Stimulated activated CD4-positive, alpha-beta T cell treated with anti-CD3 and anti-CD28 coated beads, Interleukin-4, amount 100 ng/mL, for 1 hour (primary cell): ENCODE data around the gene NDUFV2.
"Not testable (repeated sequence)": the region's sequence is repeated elsewhere in the genome, so short reads cannot be mapped to it uniquely, and the experiment has no call there.

Experiments used
- DNase-seq: peaks from one replicate; pipeline ENCODE4 v3.0.0-alpha.2; 2020

NDUFV2 gene

DNA sequence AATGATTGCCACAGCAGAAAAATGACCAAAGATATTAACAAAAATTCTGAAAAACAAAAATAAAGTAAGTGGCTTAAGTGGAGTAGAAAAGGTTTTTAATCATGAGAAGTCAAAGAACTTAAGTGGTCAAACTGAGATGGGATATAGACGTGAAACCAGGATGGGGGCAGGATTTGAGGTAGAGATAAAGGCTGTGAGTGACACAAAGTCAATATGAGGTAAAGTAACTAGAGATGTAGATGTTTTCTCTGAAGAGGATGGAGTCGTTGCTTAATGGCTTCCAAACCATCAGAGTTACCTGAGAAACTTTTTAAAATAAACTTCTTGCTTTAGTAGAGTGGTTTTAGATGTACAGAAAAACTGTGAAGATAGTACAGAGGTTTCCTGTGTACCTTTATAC lies 55.3 kb downstream of the NDUFV2 start:
- DNase-seq: no peak

DNA sequence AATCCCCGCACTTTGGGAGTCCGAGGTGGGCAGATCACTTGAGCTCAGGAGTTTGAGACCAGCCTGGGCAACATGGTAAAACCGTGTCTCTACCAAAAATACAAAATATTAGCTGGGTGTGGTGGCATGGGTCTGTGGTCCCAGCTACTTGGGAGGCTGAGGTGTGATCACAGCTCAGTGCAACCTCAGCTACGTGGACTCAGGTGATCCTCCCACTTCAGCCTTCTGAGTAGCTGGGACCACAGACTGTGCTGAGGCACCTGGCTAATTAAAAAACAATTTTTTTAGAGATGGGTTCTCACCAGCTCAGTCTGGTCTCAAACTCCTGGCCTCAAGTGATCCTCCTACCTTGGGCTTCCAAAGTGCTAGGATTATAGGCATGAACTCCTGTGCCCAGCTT lies 57.5 kb downstream of the NDUFV2 start:
- no peak for DNase-seq

DNA sequence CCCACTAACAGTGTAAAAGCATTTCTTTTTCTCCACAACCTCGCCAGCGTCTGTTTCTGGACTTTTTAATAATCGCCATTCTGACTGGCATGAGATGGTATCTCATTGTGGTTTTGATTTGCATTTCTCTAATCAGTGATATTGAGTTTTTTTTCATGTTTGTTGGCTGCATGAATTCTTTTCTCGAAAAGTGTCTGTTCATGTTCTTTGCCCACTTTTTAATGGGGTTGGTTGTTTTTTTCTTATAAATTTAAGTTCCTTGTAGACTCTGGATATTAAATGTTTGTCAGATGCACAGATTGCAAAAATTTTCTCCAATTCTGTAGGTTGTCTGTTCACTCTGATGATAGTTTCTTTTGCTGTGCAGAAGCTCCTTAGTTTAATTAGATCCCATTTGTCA lies 60.2 kb downstream of the NDUFV2 start:
- DNase-seq: not testable (repeated sequence)

DNA sequence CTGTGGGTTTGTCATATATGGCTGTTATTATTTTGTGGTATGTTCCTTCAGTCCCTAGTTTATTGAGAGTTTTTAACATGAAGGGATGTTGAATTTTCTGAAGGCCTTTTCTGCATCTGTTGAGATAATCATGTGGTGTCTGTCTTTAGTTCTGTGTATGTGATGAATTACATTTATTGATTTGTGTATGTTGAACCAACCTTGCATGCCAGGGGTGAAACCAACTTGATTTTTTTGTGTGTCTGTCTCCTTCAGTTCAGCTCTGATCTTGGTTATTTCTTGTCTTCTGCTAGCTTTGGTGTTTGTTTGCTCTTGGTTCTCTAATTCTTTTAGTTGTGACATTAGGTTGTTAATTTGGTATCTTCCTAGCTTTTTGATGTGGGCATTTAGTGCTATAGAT lies 61.6 kb downstream of the NDUFV2 start:
- DNase-seq: not testable (repeated sequence)

DNA sequence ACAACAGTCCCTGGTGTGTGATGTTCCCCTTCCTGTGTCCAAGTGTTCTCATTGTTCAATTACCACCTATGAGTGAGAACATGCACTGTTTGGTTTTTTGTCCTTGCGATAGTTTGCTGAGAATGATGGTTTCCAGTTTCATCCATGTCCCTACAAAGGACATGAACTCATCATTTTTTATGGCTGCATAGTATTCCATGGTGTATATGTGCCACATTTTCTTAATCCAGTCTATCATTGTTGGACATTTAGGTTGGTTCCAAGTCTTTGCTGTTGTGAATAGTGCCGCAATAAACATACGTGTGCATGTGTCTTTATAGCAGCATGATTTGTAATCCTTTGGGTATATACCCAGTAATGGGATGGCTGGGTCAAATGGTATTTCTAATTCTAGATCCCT lies 63.4 kb downstream of the NDUFV2 start:
- DNase-seq: not testable (repeated sequence)

DNA sequence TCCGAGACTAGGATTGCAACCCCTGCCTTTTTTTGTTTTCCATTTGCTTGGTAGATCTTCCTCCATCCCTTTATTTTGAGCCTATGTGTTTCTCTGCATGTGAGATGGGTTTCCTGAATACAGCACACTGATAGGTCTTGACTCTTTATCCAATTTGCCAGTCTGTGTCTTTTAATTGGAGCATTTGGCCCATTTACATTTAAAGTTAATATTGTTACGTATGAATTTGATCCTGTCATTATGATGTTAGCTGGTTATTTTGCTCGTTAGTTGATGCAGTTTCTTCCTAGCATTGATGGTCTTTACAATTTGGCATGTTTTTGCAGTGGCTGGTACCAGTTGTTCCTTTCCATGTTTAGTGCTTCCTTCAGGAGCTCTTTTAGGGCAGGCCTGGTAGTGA lies 67.0 kb downstream of the NDUFV2 start:
- DNase-seq: not testable (repeated sequence)

DNA sequence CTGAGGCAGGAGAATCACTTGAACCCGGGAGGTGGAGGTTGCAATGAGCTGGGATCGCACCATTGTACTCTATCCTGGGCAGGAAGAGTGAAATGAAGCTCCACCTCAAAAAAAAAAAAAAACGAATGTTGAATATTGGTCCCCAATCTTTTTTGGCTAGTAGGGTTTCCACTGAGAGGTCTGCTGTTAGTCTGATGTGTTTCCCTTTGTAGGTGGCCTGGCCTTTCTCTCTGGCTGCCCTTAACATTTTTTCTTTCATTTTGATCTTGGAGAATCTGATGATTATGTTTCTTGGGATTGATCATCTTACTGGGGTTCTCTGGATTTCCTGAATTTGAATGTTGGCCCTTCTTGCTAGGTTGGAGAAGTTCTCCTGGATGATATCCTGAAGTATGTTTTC lies 69.4 kb downstream of the NDUFV2 start:
- not testable (repeated sequence) for DNase-seq

DNA sequence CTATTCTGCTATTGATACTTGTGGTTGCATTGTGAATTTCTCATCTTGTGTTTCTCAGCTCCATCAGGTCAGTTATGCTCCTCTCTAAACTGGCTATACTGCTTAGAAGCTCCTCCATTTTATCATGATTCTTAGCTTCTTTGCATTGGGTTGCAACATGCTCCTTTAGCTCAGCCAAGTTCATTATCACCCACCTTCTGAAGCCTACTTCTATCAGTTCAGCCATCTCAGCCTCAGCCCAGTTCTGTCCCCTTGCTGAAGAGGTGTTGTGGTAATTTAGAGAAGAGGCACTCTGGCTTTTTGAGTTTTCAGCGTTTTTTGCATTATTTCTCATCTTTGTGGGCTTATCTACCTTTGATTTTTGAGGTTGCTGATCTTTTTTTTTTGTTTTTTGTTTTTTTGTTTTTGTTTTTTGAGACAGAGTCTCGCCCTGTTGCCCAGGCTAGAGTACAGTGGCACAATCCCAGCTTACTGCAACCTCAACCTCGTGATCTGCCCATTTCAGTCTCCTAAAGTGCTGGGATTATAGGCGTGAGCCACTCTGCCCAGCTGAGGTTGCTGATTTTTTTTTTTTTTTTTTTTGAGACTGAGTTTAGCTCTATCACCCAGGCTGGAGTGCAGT lies 70.1 kb downstream of the NDUFV2 start:
- DNase-seq: no peak

DNA sequence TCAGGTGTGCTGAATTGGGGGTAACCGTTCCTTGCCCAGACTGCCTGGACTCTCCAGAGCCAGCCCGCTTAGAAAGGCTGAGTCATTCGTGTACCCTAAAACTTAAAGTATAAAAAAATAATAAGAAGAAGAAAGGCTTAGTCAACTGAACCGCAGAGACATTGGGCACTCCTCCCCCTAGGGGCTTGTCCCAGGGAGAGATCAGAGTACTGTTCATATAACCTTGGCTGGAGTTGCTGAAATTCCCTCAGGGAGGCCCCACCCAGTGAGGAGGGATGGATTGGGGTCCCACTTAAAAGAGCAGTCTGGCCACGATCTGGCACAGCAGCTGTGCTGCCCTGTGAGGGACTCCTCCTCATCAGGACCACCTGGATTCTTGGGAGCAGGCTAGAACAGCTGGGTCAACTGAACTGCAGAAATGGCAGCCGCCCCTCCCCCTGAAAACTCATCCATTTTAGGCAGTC lies 71.3 kb downstream of the NDUFV2 start:
- DNase-seq: no peak

DNA sequence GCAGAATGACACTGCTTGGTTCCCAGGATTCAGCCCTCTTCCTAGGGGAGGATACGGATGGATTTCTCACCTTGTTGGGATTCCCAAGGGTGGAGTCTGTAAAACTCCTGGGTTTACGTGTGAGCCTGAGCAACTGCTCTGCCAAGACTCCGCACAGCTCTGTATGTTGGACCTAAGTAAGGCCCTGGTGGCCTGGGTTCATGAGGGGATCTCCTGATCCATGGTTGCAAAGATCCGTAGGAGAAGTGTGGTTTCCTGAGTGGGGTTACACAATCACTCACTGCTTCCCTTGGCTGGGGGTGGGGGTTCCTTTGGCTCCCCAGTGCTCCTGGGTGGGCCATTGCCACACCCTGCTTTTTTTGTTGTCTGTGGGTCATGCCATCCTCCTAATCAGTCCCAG lies 71.8 kb downstream of the NDUFV2 start:
- DNase-seq: no peak

DNA sequence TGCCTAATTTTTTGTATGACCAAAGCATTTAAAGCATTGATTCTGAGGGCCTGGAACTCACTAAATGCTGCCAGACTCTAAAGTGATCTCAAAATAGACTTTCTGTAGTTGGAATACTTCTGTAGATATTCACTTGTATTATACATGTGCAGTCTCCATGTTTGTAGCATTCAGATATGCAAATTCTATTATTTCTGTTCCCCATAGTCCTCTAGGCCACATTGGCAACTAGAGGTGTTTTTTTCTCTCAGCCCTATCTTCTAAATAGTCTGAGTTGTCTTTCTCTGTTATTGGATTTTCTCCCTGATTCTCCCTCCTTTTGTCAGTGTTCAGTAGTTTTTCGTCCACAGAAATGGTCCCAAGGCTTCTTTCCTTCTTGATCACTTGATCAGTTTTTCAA lies 72.6 kb downstream of the NDUFV2 start:
- DNase-seq: no peak

DNA sequence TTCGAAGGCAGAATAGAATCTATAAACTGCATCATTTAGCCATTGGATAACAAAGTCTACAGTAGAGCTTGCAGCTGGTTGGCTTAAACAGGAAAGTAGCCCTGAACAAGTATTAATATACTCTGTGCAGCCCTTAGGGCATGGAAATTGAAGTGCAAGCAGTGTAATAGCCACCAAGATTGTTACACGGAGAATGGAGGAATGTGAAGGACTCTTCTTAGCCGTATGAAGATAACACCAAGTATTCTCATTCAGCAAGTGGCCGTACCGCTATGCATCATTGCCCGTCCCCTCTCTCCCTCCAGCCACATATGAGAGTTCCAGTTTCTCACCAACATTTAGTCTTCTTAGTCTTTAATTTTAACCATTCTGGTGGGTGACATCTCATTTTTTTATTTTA lies 74.5 kb downstream of the NDUFV2 start:
- no peak for DNase-seq

DNA sequence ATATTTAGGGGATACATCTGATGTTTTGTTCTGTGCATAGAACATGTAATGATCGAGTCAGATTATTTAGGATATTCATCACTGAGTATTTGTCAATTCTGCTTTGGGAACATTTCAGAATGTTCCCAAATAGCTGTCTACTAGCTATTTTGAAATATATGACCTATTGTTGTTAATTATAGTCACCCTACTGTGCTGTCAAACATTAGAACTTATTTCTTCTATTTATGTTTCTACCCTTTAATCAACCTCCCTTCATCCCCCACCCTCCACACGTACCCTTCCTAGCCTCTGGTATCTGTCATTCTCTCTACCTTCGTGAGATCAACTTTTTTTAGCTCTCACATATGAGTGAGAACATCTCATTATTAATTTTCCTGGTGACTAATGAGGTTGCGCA lies 75.0 kb downstream of the NDUFV2 start:
- DNase-seq: no peak

DNA sequence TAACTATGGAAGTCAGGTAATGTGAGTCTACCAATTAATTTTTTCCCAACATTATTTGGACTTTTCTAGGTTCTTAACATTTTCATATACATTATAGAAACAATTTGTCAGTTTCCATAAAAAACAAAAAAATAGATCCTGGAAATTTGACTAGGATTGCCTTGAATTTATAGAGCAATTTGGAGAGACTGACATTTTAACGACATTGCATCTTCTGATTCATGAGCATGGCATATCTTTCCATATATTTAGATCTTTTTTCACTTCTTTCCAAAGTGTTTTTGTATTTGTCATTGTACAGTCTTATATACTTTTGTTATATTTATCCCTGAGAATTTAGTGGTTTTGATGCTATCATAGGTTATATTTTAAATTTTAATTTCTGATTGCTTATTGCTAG lies 76.1 kb downstream of the NDUFV2 start:
- DNase-seq: no peak

DNA sequence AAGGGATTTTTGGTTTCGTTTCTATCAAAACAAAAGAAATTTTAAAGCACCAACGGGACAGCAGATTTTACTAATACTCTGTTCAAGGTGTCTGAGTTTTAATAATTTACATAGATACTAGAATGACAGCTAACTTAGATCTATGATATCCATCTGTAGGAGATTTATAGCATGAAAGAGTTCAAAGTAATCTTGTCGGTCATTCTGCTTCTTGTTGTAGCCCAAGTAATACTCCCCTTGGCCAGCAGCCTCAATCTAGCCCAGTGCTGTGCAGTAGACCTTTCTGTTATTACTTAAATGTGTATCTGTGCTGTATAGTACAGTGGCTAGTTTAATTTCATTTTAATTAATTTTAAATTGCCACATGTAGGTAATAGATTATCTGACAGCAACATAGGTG lies 78.8 kb downstream of the NDUFV2 start:
- no peak for DNase-seq

DNA sequence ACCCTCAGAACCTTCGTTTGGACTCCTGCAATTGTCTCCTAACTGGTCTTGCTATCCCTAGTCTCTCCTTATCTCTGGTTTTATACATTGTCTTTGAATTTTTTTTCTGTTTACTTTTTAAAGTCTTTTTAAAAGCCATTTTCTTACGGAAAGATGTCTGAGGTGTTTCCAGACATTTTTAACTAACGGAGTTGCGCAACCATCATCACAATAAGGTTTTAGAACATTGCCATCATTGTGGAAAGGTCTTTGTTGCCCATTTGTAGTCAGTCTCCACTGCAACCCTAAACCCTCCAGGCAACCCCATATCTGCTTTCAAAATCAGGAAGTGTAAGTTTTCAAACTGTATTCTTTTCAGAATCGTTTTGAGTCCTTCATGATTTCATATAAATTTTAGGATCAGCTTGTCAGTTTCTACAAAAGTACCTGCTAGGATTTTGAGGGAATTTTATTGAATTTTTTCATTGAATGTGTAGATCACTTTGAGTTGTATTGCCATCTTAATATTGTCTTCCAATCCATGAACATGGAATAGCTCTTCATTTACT lies 80.4 kb downstream of the NDUFV2 start:
- DNase-seq: no peak
